Activated CD4-positive, alpha-beta T cell treated with anti-CD3 and anti-CD28 coated beads, Interleukin-2, amount 50 U/mL, for 48 hours (primary cell): Measurements from ENCODE around the gene TMEM183A.

Experiments
- DNase-seq, 2 experiments: peaks; one replicate each; pipeline ENCODE4 v3.0.0-alpha.2; 2020

Gene TMEM183A

DNA sequence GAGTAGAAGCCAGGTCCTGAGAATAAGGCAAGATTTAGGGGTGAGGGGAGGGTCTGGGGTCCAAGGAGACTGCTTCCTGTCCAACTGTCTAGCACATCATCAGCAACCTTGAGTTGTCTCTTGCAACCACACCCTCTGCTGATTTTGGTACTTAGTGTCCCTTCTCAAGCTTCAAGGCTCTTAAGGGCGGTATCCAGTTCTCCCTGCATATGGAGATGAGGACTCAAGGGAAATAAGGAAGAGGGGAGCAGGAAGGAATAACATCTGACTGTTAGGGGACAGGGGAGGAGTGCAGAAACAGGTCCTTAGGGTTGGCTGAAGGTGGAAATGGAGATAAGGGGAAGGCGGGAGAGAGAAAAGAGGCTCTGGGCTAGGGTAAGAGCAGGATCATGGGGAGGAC, 66.3 kb downstream of the TMEM183A start:
- DNase-seq, result no peak
